Heart left ventricle (tissue), 13 donors: ENCODE results near the gene SMTNL2.

Experiments
- CTCF ChIP-seq, 12 donors: fragments of 200-600 bp; sonication (generic) in 4 of 12; IDR thresholded peaks; one replicate each; pipeline versions ENCODE4 v1.5.0 to v1.8.0; 2018 to 2022; ENCODE audit warnings: antibody characterized with exemption in 12 of 12, mild to moderate bottlenecking in 5 of 12
- POLR2A ChIP-seq, 2 donors: fragments of 450-650 bp; IDR thresholded peaks; one replicate each; pipeline ENCODE4 v1.6.1; 2017; ENCODE audit warnings: antibody characterized with exemption in 2 of 2, mild to moderate bottlenecking in 2 of 2, moderate library complexity in 2 of 2
- donor health status: ischemic (EF 13 %, LVEDD 7.1; RV severe dilation, severe dysfunction).
- donor health status: DM: no; HTN: yes; CAD: no.
- donor health status: DM: no; HTN: no; CAD: no.
- donor health status: ischemic (EF 25% LVEDD 6.9; RV normal size, moderate dysfunction).
- donor health status: ischemic (EF 25% LVEDD 5.7; RV mildly dilated, moderate dysfunction).
- donor health status: ischemic (EF 35%, LVEDD 5.7; RV mildly dilated, moderate dysfunction).
- donor health status: nonischemic (EF 11% LVEDD 7.7; RV severe dilation, severe dysfunction).
- donor health status: DM: yes; HTN: yes; CAD: no.
- donor health status: PGD.
- donor health status: ischemic (EF 29% LVEDD 5.4; RV normal size, mild dysfunction).
- donor health status: nonischemic (EF 23%, LVEDD 6.1; RV moderate dilation, normal function).

GRCh38 chr17:4623249-4623648 is 38.9 kb downstream of the SMTNL2 start:
- TF ChIP-seq CTCF (IDR thresholded peaks at IDR 0.05) (no peak), POLR2A (IDR thresholded peaks at IDR 0.05) (no peak)
